ENCODE data around the gene DTL.

- TF ChIP-seq GATA2 (IDR thresholded peaks at IDR 0.05; ENCODE audit: low read depth, low read length), result no peak
- TF ChIP-seq GATA3 (IDR thresholded peaks at IDR 0.05; ENCODE audit: low read depth, low read length), result no peak
Measured at GRCh38 chr1:212037900-212038299, 2.4 kb downstream of the DTL start.

Measured in SH-SY5Y (cell line).